Thoracic aorta (tissue), 2 donors: ENCODE measurements around the gene NES. TPM values are rescaled to one million over a fixed set of nuclear protein-coding genes. Genes with fewer than 3 reads are reported as not detected.

Experiments
- ATAC-seq: fragments of 150-250 bp; one replicate; pipeline ENCODE4 v1.8.0; 2017; ENCODE audit warnings: low read depth; ENCODE audit not compliant: insufficient number of reproducible peaks, low FRiP score
- DNase-seq: peaks from one replicate; pipeline ENCODE4 v3.0.0-alpha.2; 2020; ENCODE audit warnings: low spot score
- H3K27ac ChIP-seq, 2 donors: fragments of 200-600 bp; sonication (generic); 1 replicate in 1 of 2; 2 replicates in 1 of 2; pipeline ENCODE4 v1.5.1; 2016; ENCODE audit warnings: mild to moderate bottlenecking in 2 of 2, moderate library complexity in 2 of 2
- H3K27me3 ChIP-seq: fragments of 200-600 bp; sonication (generic); replicated peaks from 2 replicates; pipeline ENCODE4 v1.6.0; 2016; ENCODE audit warnings: mild to moderate bottlenecking; ENCODE audit not compliant: insufficient read depth
- H3K36me3 ChIP-seq: fragments of 200-600 bp; sonication (generic); one replicate; pipeline ENCODE4 v1.5.1; 2016
- H3K4me1 ChIP-seq, 2 donors: fragments of 200-600 bp; sonication (generic); 1 replicate in 1 of 2; 2 replicates in 1 of 2; pipeline versions ENCODE4 v1.5.1 to v1.6.0; 2016; ENCODE audit warnings: low read depth in 2 of 2, mild to moderate bottlenecking in 1 of 2; ENCODE audit not compliant: control insufficient read depth in 1 of 2
- H3K4me3 ChIP-seq: fragments of 200-600 bp; sonication (generic); 2 replicates; pipeline ENCODE4 v1.5.1; 2016; ENCODE audit warnings: mild to moderate bottlenecking
- H3K9me3 ChIP-seq: fragments of 200-600 bp; sonication (generic); 2 replicates; pipeline ENCODE4 v1.5.1; 2016
- CTCF ChIP-seq: fragments of 200-600 bp; sonication (generic); IDR thresholded peaks from one replicate; pipeline ENCODE4 v1.5.1; 2019; ENCODE audit warnings: antibody characterized with exemption
- total RNA-seq, 2 donors: library from RNA; depleted of rRNA; stranded (reverse); fragments of >200 nt; gene quantifications; one replicate each; pipeline versions ENCODE4 v1.1.0 to v1.2.3, GENCODE V29; 2016

NES gene
- total RNA-seq, 2 donors from 2014 or later: 30.6 to 30.9 TPM

GRCh38 chr1:156689035-156689952 is 12.1 kb upstream of the NES start:
- H3K27ac ChIP-seq: no peak overlapping the region

GRCh38 chr1:156684227-156684782 is 7.1 kb upstream of the NES start:
- no peak for TF ChIP-seq CTCF
- H3K27ac ChIP-seq: no peak overlapping the region
- no peak overlapping the region for H3K4me3 ChIP-seq
- H3K27me3 ChIP-seq: no peaks in the 10 kb centered on the region
- no peaks in the 10 kb centered on the region for H3K36me3 ChIP-seq
- H3K9me3 ChIP-seq: no peaks in the 10 kb centered on the region
- H3K4me1 ChIP-seq: no peaks in the 10 kb centered on the region
- no peak for DNase-seq
- ATAC-seq: no peak

More at GRCh38 chr1:156689035-156689952, 12.1 kb upstream of the NES start:
- Histone ChIP-seq H3K4me3 (peak overlapping the region; percentile 10), H3K4me1 (peaks cover 0 to 4% of the 10 kb centered on the region in 2 donors), H3K27me3 (peaks cover 10% of the 10 kb centered on the region), H3K36me3 (no peaks in the 10 kb centered on the region), H3K9me3 (no peaks in the 10 kb centered on the region)
- peak; percentile 92 for TF ChIP-seq CTCF
- ATAC-seq: no peak
- peak; percentile 38 for DNase-seq

- no peak overlapping the region for H3K27ac ChIP-seq
- H3K9me3 ChIP-seq: no peaks in the 10 kb centered on the region
- H3K27me3 ChIP-seq: no peaks in the 10 kb centered on the region
- no peak overlapping the region for H3K4me3 ChIP-seq
- no peak for TF ChIP-seq CTCF
- DNase-seq (no peak), ATAC-seq (no peak)
- peaks cover 6% of the 10 kb centered on the region in 2 donors for H3K4me1 ChIP-seq
- H3K36me3 ChIP-seq: no peaks in the 10 kb centered on the region
These were observed 5.1 kb upstream of the NES start for GRCh38 chr1:156682166-156682890.

- Histone ChIP-seq H3K27ac (no peak overlapping the region), H3K4me3 (no peak overlapping the region), H3K4me1 (peaks cover 10 to 14% of the 10 kb centered on the region in 2 donors), H3K36me3 (no peaks in the 10 kb centered on the region), H3K27me3 (no peaks in the 10 kb centered on the region), H3K9me3 (no peaks in the 10 kb centered on the region)
- no peak for DNase-seq
- no peak for TF ChIP-seq CTCF
- no peak for ATAC-seq
These were observed 4.2 kb upstream of the NES start for GRCh38 chr1:156681196-156681960.
